Measurements from ENCODE around the gene MRPL27.

DNA sequence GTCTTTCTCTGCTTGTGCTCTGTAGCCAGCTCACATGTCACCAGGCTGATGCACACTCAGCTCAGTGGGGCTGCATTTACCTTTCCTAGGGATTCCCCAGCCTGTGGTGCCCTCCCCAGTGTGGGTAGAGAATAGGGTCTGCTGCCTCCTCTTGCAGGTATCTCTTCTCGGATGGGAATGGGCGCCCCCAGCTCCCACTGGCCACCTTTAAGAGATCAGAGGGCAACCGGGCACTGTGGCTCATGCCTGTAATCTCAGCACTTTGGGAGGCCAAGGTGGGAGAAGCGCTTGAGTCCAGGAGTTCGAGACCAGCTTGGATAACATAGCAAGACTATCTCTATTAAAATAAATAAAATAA is 23.8 kb downstream of the MRPL27 start:
- no peak for TF ChIP-seq POLR2A (IDR thresholded peaks at IDR 0.05)
- TF ChIP-seq, protein P1, sequence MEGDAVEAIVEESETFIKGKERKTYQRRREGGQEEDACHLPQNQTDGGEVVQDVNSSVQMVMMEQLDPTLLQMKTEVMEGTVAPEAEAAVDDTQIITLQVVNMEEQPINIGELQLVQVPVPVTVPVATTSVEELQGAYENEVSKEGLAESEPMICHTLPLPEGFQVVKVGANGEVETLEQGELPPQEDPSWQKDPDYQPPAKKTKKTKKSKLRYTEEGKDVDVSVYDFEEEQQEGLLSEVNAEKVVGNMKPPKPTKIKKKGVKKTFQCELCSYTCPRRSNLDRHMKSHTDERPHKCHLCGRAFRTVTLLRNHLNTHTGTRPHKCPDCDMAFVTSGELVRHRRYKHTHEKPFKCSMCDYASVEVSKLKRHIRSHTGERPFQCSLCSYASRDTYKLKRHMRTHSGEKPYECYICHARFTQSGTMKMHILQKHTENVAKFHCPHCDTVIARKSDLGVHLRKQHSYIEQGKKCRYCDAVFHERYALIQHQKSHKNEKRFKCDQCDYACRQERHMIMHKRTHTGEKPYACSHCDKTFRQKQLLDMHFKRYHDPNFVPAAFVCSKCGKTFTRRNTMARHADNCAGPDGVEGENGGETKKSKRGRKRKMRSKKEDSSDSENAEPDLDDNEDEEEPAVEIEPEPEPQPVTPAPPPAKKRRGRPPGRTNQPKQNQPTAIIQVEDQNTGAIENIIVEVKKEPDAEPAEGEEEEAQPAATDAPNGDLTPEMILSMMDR (IDR thresholded peaks at IDR 0.05), result no peak

Measured in lower leg skin (tissue), 3 donors.